Fibroblast of skin of left biceps (primary cell): Measurements from ENCODE around the gene THAP3.
"Not testable (repeated sequence)": the region's sequence is repeated elsewhere in the genome, so short reads cannot be mapped to it uniquely, and the experiment has no call there.

Experiments used
- DNase-seq, 2 experiments: peaks; one replicate each; pipeline ENCODE4 v3.0.0-alpha.2; 2013; ENCODE audit warnings: low read depth in 2 of 2

The THAP3 gene

GRCh38 chr1:6591222-6591621 is 33.4 kb upstream of the THAP3 start:
- no peak for DNase-seq

GRCh38 chr1:6591644-6592043 is 33.0 kb upstream of the THAP3 start:
- no peak for DNase-seq

- DNase-seq, result no peak
These were observed 32.2 kb upstream of the THAP3 start for GRCh38 chr1:6592441-6592840.

- DNase-seq, result no peak
These were observed 31.6 kb upstream of the THAP3 start for GRCh38 chr1:6592865-6593593.

GRCh38 chr1:6593810-6594209 is 30.9 kb upstream of the THAP3 start:
- no peak for DNase-seq

GRCh38 chr1:6594977-6595740 is 29.5 kb upstream of the THAP3 start:
- DNase-seq, result no peak

- DNase-seq, result no peak
These were observed 28.3 kb upstream of the THAP3 start for GRCh38 chr1:6596351-6596750.

GRCh38 chr1:6596886-6597776 is 27.5 kb upstream of the THAP3 start:
- no peak for DNase-seq

- DNase-seq, result no peak
These were observed 26.9 kb upstream of the THAP3 start for GRCh38 chr1:6597777-6598131.

- DNase-seq, result no peak
These were observed 25.3 kb upstream of the THAP3 start for GRCh38 chr1:6599141-6599975.

- not testable (repeated sequence) for DNase-seq
These were observed 24.7 kb upstream of the THAP3 start for GRCh38 chr1:6599991-6600390.

- no peak for DNase-seq
These were observed 24.1 kb upstream of the THAP3 start for GRCh38 chr1:6600410-6601048.

- peak; percentile 58 to 69 for DNase-seq
These were observed 23.4 kb upstream of the THAP3 start for GRCh38 chr1:6601049-6601922.

- DNase-seq, result no peak
These were observed 22.6 kb upstream of the THAP3 start for GRCh38 chr1:6601923-6602668.

GRCh38 chr1:6602669-6603237 is 21.9 kb upstream of the THAP3 start, which contains the start of gene KLHL21:
Gene KLHL21 (minus strand): TSS chr1:6602869. CDS start chr1:6602817, 52 bp downstream.
- peak; percentile 64 to 70 for DNase-seq

GRCh38 chr1:6603238-6603914 is 21.3 kb upstream of the THAP3 start:
- DNase-seq, result peak in 1 of 2 experiments; percentile 55

GRCh38 chr1:6603915-6604558 is 20.6 kb upstream of the THAP3 start:
- DNase-seq, result peak; percentile 61 to 67
